Forelimb muscle (tissue), 1 donor: ENCODE results near the gene KRTAP12-4. TPM values are rescaled to one million over a fixed set of nuclear protein-coding genes. Genes with fewer than 3 reads are reported as not detected.
"Not testable (repeated sequence)": the region's sequence is repeated elsewhere in the genome, so short reads cannot be mapped to it uniquely, and the experiment has no call there.

Source experiments
- DNase-seq: peaks from one replicate; pipeline ENCODE4 v3.0.0-alpha.2; 2013; ENCODE audit warnings: low read depth
- polyA plus RNA-seq: library from polyadenylated mRNA; unstranded; fragments of 120-200 nt; gene quantifications from one replicate; pipeline ENCODE4 v1.2.1, GENCODE V29; 2013; ENCODE audit not compliant: insufficient read length

The KRTAP12-4 gene
- polyA plus RNA-seq, 1 donor: not detected

DNA sequence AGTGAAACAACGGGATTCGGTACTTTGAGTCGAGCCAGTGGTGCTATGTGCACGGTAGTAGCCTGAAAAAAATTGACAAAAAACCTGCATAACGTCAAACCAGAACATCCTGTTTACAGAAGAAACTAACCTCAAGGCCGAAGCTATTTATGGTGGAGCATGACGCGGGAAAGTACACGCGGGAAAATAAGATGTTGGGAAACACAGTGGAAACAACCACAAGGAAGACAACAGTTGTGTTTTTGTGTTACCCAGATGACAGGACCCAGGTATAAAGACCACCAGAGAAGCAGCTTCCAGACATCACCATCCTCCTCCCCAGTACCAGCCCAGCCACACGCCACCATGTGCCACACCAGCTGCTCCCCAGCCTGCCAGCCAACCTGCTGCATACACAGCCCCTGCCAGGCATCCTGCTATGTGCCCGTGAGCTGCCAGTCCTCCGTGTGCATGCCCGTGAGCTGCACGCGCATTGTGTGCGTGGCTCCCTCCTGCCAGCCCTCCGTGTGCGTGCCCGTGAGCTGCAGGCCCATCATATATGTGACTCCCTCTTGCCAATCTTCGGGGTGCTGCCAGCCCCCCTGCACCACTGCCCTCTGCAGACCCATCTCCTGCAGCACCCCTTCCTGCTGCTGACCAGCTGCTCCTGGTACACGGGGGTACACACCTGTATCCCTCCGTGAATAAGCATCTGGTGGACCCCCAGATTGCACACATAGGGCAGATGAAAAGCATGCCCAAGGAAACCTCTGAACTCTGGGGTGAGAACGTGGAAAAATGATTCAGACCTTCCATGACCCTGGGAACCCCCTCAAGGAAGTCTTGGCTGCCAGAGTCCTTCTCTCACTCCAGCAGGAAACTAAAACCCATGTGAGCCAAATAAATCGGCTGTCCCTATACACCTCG lies 3.4 kb upstream of the KRTAP12-4 start, which contains the start of gene KRTAP12-3:
Gene KRTAP12-3 (plus strand): TSS at position 298 of the 906 bp plus-strand sequence. CDS start 48 bp downstream, at position 346.
- no peak for DNase-seq

DNA sequence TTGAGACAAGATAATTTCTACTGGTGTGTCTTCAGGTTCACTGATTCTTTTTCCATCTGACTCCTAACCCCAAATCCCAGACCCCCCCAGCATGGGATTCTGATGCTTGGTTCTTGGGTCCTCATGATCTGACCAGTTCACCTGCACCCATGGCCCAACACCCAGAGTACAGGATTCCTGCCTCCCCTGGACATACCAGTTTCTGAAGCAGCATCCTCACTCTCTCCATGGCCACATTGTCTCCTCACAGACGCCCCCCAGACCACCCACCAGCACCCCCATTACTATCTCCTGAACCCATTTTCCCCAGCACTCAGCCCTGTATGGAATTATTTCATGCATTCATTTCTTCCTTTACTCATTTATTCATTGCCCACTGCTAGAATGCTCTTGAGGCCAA lies 2.4 kb upstream of the KRTAP12-4 start:
- DNase-seq: no peak

DNA sequence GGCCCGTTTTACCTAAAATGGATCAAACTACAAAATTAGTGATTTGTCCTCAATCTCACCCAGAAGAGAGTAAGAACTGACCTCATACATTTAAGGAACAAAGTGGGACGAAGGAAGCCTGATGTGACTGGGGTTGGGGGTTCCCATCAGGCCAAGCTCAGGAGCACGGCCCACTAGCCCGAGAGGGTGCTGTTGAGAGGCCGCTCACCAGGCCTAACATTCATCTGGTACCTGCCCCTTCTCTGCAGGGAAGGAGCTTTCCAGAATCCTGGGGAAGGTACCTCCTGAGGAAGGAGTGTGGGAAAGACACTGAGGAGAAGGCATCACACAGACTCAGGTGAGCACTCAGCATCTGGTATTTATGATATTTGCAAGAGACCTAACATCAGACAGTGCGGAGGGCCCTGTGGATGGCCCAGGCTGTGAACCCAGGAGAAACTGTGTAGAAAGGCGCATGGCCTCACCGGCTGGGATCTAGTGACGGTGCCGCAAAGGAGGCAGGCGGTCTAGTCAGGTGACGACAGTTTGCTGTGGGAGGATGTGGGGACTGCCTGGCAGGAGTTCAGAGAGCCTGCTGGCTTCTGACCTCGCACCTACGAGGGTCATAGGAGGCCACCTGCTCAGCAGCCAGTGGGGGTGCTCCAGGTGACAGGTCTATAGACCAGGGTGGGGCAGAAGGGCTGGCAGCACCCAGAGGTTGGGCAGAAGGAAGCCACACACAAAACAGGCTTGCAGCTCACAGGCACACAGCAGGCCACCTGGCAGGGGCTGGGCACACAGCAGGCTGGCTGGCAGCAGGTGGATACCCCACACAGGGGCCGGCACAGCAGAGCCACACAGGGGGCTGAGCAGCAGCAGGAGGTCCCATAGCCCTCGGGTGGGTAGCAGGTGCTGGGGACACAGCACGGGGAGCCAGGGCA lies 543 bp downstream of the KRTAP12-4 start:
- DNase-seq: no peak

DNA sequence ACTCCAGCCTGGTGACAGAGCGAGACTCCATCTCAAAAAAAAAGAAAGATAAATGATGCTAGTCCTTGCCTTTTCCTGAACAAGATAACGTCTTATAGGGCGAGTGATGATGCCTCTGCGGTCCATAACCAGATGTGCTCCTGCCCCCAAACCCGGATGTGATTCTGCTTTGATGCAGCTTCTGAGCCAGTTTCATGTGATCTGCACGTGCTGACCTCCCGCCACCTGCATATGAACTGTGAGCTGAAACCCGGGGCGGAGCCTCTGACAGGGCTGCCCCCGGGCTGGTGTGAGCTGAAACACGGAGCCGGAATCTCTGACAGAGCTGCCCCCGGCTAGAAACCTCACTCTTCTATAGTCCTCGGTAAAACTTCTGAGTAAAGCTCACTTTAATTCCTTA lies 1.3 kb downstream of the KRTAP12-4 start:
- no peak for DNase-seq

DNA sequence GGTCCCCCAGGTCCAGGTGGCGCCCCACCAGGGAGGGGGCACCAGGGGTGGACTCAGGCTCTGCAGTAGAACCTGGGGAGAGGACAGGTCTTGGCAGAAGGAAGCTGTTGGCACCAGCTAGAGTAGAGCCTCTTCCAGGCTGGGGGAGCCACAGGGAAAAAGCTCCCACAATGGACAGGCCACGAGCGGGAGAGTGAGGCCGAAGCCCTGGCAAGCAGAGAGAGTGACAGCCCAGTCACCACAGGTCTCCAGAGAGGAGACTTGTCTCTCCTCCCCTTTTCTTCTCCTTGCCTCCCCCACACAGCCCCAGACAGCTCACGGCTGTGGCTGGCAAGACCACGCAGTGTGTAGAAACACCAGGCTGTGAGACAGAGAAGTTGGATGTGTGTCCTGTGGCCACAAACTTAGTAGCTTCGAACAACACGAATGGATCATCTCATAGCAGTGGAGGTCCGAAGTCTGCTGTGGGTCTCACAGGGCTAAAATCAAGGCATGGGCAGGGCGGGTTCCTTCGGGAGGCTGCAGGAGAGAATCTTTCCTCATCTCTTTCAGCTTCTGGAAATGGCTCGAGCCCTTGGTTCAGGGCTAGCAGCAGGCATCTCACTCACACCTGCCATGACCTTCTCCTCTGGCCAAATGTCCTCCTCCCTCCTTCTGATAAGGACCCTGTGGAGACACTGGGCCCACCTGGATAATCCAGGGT lies 3.3 kb downstream of the KRTAP12-4 start:
- no peak for DNase-seq

- DNase-seq: no peak
Observed at GRCh38 chr21:44650265-44650972, 4.0 kb downstream of the KRTAP12-4 start.

- no peak for DNase-seq
Observed at GRCh38 chr21:44649521-44650100, 4.8 kb downstream of the KRTAP12-4 start.

DNA sequence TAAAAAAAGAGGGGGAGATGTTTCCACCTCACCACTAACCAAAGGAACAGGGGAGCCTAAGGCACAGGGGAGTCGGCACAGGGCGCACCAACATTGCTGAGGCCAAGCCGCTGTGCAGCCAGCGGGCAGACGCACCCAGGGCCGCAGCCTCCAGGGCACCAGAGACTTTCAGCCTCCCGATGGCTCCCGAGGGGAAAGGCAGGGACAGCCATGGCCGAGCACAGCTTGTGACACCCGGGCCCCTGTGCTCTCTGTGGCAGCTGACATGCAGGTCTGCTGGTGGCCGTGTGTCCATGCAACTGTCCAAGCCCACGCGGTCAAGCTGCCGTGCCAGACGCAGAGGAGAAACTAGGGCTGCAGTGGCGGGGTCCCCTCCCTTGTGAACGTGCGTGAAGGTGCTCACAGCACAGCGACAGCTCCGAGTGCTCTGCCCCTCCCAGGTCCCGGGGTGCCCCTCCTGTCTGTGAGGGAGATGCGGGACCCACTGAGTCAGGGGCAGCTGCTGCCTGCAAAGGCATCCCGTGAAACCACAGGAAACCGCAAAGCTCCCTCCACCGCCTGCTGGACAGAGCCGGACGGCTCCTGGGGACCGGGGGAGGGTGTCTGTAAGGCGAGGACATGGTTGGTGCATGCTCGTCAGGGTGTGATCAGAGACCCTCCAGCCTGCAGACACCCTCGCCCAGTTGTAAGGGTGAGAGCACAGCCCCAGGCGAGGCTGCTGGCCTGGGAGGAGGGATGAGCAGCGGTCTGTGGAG lies 5.7 kb downstream of the KRTAP12-4 start:
- no peak for DNase-seq

DNA sequence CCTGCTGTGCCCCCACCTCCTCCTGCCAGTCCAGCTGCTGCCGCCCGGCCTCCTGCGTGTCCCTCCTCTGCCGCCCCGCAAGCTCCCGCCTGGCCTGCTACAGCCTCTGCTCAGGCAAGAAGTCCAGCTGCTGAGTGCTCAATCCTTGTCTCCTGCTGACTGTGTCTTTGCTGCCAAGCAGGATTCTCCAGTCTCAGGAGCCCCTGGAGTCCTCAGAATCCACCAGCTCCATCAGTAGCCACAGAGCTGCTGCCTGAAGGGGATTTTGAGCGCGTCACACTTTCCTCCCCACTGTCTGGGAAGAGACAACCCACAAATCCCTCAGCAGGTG lies 7.3 kb downstream of the KRTAP12-4 start:
- no peak for DNase-seq

DNA sequence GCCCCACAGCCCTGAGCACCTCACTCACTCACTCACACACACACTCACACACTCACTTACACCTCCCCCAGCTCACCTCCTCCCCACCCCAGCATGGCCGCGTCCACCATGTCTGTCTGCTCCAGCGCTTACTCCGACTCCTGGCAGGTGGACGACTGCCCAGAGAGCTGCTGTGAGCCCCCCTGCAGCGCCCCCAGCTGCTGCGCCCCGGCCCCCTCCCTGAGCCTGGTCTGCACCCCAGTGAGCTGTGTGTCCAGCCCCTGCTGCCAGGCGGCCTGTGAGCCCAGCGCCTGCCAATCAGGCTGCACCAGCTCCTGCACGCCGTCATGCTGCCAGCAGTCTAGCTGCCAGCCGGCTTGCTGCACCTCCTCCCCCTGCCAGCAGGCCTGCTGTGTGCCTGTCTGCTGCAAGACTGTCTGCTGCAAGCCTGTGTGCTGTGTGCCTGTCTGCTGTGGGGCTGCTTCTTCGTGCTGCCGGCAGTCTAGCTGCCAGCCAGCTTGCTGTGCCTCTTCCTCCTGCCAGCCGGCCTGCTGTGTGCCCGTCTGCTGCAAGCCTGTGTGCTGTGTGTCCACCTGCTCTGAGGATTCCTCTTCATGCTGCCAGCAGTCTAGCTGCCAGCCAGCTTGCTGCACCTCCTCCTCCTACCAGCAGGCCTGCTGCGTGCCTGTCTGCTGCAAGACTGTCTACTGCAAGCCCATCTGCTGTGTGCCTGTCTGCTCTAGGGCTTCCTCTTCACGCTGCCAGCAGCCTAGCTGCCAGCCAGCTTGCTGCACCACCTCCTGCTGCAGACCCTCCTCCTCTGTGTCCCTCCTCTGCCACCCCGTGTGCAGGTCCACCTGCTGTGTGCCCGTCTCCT lies 7.9 kb downstream of the KRTAP12-4 start, which contains the start of gene KRTAP10-11:
Gene KRTAP10-11 (plus strand): TSS at position 49 of the 856 bp plus-strand sequence. CDS start 45 bp downstream, at position 94.
- not testable (repeated sequence) for DNase-seq

- DNase-seq: no peak
Observed at GRCh38 chr21:44644878-44645277, 9.6 kb downstream of the KRTAP12-4 start.

DNA sequence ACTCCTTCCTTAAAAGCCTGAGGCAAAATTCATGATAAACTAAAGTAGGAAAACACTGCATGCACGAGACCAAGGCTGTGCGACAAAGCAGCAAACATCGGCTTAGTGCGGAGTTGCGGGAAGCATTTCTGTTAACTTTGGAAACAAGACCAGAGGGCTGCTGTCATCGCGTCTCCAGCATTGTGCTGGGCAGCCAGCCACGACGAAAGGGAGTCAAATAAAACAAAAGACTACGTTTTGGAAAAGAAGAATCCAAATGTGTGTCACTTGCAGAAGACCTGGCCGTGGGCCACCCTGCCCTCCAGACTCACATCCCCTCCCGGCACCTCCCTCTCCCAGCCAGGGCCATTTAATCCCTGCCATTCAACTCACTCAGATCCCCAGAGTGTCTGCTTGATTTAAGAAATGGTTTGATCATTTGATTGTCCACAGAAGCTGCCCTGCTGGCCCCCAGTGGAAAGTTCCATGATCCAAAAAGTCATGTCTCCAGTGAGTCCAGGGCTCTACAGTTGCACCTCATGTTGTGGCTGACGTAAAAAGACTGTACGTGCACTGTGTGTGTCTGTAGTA lies 10.6 kb downstream of the KRTAP12-4 start:
- no peak for DNase-seq

- DNase-seq: no peak
Observed at GRCh38 chr21:44640761-44641160, 13.7 kb downstream of the KRTAP12-4 start.

- no peak for DNase-seq
Observed at GRCh38 chr21:44639331-44639655, 15.2 kb downstream of the KRTAP12-4 start.

DNA sequence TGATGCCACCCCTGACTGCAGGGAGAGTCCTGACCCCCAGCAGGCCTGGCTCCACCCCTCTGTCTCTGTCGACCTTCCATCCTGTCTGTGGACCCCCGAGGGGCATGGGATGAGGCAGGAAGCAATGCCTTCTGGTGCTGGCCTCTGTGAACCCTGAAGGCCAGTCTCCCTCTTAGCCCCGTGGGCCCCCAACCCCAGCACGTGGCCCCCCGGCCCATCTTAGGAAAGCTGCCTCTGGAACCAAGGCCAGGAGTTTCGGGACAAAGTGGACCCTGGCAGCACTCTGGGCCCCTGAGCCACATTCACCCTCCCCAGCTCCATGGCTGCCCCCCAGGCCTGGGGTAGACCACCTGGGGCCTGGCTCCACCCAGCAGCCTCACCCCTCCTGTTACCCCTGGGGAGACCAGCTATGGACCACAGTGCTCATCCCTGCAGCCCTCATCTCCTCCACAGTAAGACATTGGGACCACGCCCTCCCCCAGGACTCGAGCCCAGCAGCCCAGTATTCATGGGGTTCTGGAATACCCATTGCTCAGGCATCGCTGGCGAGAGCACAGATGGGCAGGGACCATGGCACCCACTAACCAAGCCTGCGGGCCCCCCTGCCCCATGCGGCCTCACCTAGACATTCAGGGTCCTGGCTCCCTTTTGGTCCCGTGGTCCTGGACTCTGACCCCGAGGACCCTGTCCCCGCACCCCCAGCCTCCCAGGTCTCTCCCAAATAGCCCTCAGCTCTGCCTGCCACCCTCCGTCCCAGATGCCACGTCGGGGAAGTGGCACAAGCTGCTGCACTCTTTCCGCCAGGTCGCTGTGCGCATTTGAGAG lies 15.7 kb downstream of the KRTAP12-4 start:
- DNase-seq: not testable (repeated sequence)

- DNase-seq: not testable (repeated sequence)
Observed at GRCh38 chr21:44637851-44638348, 16.6 kb downstream of the KRTAP12-4 start.

GRCh38 chr21:44637018-44637850 lies 17.2 kb downstream of the KRTAP12-4 start, which contains the start of gene KRTAP10-10:
KRTAP10-10 (plus strand) TSS chr21:44637356; CDS start chr21:44637418, 62 bp downstream.
- no peak for DNase-seq
